ENCODE results near the gene RBP2.

GRCh38 chr3:139521144-139521543 lies 44.8 kb upstream of the RBP2 start:
- TF ChIP-seq CTCF (IDR thresholded peaks at IDR 0.05): no peak
- no peak for TF ChIP-seq ZFX (IDR thresholded peaks at IDR 0.05; ENCODE audit: borderline replicate concordance)
